Measurements from ENCODE around the gene GPR78. TPM values are rescaled to one million over a fixed set of nuclear protein-coding genes. Genes with fewer than 3 reads are reported as not detected.

Gene GPR78
- total RNA-seq, 1 experiment from 2014 or later: not detected

DNA sequence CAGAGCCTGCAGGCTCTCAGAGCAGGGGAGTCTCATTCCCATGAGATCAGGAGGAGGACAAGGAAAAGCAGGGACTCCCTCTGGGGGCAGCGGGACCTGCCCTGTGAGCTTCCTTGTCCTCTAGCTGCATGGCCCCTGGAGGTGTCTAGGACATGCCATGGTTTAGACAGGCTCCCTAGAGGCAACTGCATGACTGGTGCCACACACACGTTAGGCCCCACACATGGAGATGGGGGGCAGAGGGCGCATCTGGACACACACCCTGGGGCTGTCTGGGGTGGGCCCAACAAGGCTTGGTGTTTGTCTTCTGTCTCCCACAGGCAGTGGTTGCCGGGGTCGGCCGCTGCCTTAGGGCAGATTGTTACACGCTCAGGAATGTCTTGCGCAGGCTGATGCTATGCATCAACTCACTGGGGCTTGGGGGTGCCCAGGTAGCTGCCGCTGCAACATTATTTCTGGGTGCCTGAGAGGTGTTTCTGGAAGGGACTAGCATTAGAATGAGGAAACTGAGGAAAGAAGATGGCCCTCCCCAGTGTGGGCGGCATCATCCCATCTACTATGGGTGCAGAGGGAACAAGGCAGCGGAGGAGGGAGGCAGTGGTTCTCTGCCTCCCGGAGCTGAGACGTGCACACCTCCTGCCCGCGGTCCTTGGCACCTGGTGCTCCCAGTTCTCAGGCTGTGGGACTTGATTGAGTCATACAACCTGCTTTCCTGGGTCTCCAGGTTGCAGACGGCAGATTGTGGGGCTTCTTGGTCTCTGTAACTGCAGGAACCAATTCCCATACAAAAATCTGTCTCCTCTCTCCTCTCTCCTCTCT lies 32.1 kb upstream of the GPR78 start:
- ATAC-seq: no peak; the same call in 1 of the 2 replicates
- no peak overlapping the region for H3K27ac ChIP-seq (ENCODE audit: low read length)
- ChIA-PET CTCF (no interaction called here), POLR2A (no interaction called here)
- no peaks in the 10 kb centered on the region for H3K4me1 ChIP-seq (ENCODE audit: control insufficient read depth, insufficient read depth, low read length)
- TF ChIP-seq, protein P1, sequence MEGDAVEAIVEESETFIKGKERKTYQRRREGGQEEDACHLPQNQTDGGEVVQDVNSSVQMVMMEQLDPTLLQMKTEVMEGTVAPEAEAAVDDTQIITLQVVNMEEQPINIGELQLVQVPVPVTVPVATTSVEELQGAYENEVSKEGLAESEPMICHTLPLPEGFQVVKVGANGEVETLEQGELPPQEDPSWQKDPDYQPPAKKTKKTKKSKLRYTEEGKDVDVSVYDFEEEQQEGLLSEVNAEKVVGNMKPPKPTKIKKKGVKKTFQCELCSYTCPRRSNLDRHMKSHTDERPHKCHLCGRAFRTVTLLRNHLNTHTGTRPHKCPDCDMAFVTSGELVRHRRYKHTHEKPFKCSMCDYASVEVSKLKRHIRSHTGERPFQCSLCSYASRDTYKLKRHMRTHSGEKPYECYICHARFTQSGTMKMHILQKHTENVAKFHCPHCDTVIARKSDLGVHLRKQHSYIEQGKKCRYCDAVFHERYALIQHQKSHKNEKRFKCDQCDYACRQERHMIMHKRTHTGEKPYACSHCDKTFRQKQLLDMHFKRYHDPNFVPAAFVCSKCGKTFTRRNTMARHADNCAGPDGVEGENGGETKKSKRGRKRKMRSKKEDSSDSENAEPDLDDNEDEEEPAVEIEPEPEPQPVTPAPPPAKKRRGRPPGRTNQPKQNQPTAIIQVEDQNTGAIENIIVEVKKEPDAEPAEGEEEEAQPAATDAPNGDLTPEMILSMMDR (IDR thresholded peaks at IDR 0.05): no peak
- TF ChIP-seq TCF7L2 (IDR thresholded peaks at IDR 0.05; ENCODE audit: low read depth, low read length) (no peak), POLR2AphosphoS5 (IDR thresholded peaks at IDR 0.05; ENCODE audit: low read depth, low read length) (no peak), SIN3A (IDR thresholded peaks at IDR 0.05; ENCODE audit: borderline replicate concordance, insufficient read depth, low read depth, low read length) (no peak), REST (IDR thresholded peaks at IDR 0.05; ENCODE audit: insufficient read depth in 1 of 2, low read depth in 2 of 2, low read length in 1 of 2) (no peak)
- no peaks in the 10 kb centered on the region for H3K27me3 ChIP-seq (ENCODE audit: control insufficient read depth, insufficient read depth, low read length)
- no peaks in the 10 kb centered on the region for H3K9me3 ChIP-seq (ENCODE audit: control insufficient read depth, insufficient read depth, low read depth, low read length)
- BruUV-seq (replicated peaks): no TSS peak
- no peak for DNase-seq (ENCODE audit: low read depth, low spot score)
- H3K4me3 ChIP-seq (ENCODE audit: low read depth in 2 of 2, low read length in 2 of 2): no peak overlapping the region
- intact Hi-C loops (cut with micrococcal nuclease; ENCODE audit: unreplicated experiment): loop anchor here (5.0 kb wide), 1 partner anchor 76 kb away; no protein-coding TSS in a partner anchor
- no peaks in the 10 kb centered on the region for H3K36me3 ChIP-seq (ENCODE audit: control insufficient read depth, insufficient read depth, low read length)
- in situ Hi-C loops (cut with HindIII; ENCODE audit: low pct_unique_long_range_greater_than_20kb, low sequenced_read_pairs): no loop called here

DNA sequence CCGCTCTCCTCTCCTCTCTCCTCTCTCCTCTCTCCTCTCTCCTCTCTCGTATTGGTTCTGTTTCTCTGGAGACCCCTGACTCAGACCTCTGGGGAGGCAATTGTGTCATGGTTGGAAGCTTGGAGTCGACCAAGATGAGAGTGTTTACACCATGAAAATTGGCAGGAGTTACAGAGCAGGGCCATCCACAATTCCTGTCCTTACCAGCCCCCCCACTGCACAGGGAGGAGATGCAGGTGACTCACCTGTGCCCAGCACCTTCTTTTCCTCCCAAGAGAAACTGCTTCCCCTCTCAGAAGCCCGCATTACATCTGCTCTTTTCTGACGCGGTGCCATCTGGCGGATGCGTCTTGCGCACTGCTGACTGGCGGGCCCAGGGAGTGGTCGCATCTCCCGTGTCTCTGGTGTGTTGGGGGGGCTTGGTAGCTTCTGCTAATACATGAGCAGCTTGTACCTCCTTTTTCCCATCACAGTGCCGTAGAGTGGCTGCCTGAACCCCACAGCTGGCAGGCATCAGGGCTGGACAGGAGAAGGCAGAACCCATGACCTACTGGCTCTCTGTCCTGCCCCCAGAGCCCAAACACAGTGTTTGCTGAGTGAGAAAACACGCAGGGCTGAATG lies 31.4 kb upstream of the GPR78 start:
- ChIA-PET CTCF (no interaction called here), POLR2A (no interaction called here)
- Histone ChIP-seq H3K27me3 (ENCODE audit: control insufficient read depth, insufficient read depth, low read length) (no peaks in the 10 kb centered on the region), H3K36me3 (ENCODE audit: control insufficient read depth, insufficient read depth, low read length) (no peaks in the 10 kb centered on the region), H3K9me3 (ENCODE audit: control insufficient read depth, insufficient read depth, low read depth, low read length) (no peaks in the 10 kb centered on the region), H3K4me3 (ENCODE audit: low read depth in 2 of 2, low read length in 2 of 2) (no peak overlapping the region), H3K4me1 (ENCODE audit: control insufficient read depth, insufficient read depth, low read length) (no peaks in the 10 kb centered on the region), H3K27ac (ENCODE audit: low read length) (no peak overlapping the region)
- DNase-seq (ENCODE audit: low read depth, low spot score) (no peak), ATAC-seq (no peak)
- no TSS peak for BruUV-seq (replicated peaks)
- no peak for TF ChIP-seq SIN3A (IDR thresholded peaks at IDR 0.05; ENCODE audit: borderline replicate concordance, insufficient read depth, low read depth, low read length)
- TF ChIP-seq, protein P1 (IDR thresholded peaks at IDR 0.05): no peak
- TF ChIP-seq POLR2AphosphoS5 (IDR thresholded peaks at IDR 0.05; ENCODE audit: low read depth, low read length): no peak
- no peak for TF ChIP-seq REST (IDR thresholded peaks at IDR 0.05; ENCODE audit: insufficient read depth in 1 of 2, low read depth in 2 of 2, low read length in 1 of 2)
- no peak for TF ChIP-seq TCF7L2 (IDR thresholded peaks at IDR 0.05; ENCODE audit: low read depth, low read length)
- in situ Hi-C loops (cut with HindIII; ENCODE audit: low pct_unique_long_range_greater_than_20kb, low sequenced_read_pairs) (no loop called here), intact Hi-C loops (cut with micrococcal nuclease; ENCODE audit: unreplicated experiment) (loop anchor here (5.0 kb wide), 1 partner anchor 77 kb away; no protein-coding TSS in a partner anchor)
